GM12878 (cell line): Measurements from ENCODE around the gene EHD4. TPM values are rescaled to one million over a fixed set of nuclear protein-coding genes. Genes with fewer than 3 reads are reported as not detected.

ENCODE experiments used
- CTCF ChIP-seq, 3 experiments: IDR thresholded peaks in 2 of 3; conservative IDR thresholded peaks in 1 of 3; 2 replicates each; pipeline ENCODE4 v1.5.1; 2011; ENCODE audit warnings: low read depth in 3 of 3, low read length in 3 of 3, mild to moderate bottlenecking in 3 of 3, control low read depth in 2 of 3, moderate library complexity in 2 of 3, inconsistent platforms in 1 of 3, mixed read lengths in 1 of 3; ENCODE audit not compliant: control insufficient read depth in 2 of 3, insufficient read depth in 1 of 3; ENCODE audit errors: extremely low read depth in 1 of 3
- ETV6 ChIP-seq, 2 experiments: fragments of 450-650 bp in 1 of 2; IDR thresholded peaks in 1 of 2; conservative IDR thresholded peaks in 1 of 2; 2 replicates each; pipeline ENCODE4 v1.6.1; 2014; ENCODE audit warnings: antibody characterized with exemption in 1 of 2, borderline replicate concordance in 1 of 2, low read depth in 1 of 2, mild to moderate bottlenecking in 1 of 2, moderate library complexity in 1 of 2
- HCFC1 ChIP-seq: fragments of 150-350 bp; IDR thresholded peaks from 2 replicates; pipeline ENCODE4 v1.6.1; 2014; ENCODE audit warnings: low read length
- NFIC ChIP-seq: IDR thresholded peaks from 2 replicates; pipeline ENCODE4 v1.6.1; 2012; ENCODE audit warnings: low read depth, mild to moderate bottlenecking, inconsistent platforms, low read length, moderate library complexity
- POLR2A ChIP-seq: IDR thresholded peaks from 2 replicates; pipeline ENCODE4 v1.6.1; 2011; ENCODE audit warnings: low read depth, mild to moderate bottlenecking, low read length
- RAD21 ChIP-seq: IDR thresholded peaks from 2 replicates; pipeline ENCODE4 v1.6.1; 2011; ENCODE audit warnings: mild to moderate bottlenecking, low read depth, low read length, moderate library complexity; ENCODE audit not compliant: insufficient read depth
- RAD51 ChIP-seq: fragments of 450-650 bp; IDR thresholded peaks from 2 replicates; pipeline ENCODE4 v1.6.1; 2016; ENCODE audit warnings: moderate library complexity, mild to moderate bottlenecking, inconsistent platforms
- RB1 ChIP-seq: fragments of 450-650 bp; formaldehyde crosslinking; IDR thresholded peaks from 2 replicates; pipeline ENCODE4 v1.6.1; 2017; ENCODE audit warnings: mild to moderate bottlenecking, borderline replicate concordance
- RUNX3 ChIP-seq: IDR thresholded peaks from 2 replicates; pipeline ENCODE4 v1.6.1; 2012; ENCODE audit warnings: low read length, inconsistent platforms
- SP1 ChIP-seq: IDR thresholded peaks from one replicate; pipeline ENCODE4 v1.6.1; 2011; ENCODE audit warnings: low read depth, low read length
- USF2 ChIP-seq: IDR thresholded peaks from 2 replicates; pipeline ENCODE4 v1.6.1; 2011; ENCODE audit warnings: low read depth, low read length, improper control_type of control experiment, borderline replicate concordance
- ZNF687 ChIP-seq: fragments of 450-650 bp; IDR thresholded peaks from 2 replicates; pipeline ENCODE4 v1.6.1; 2017; ENCODE audit warnings: mild to moderate bottlenecking, moderate library complexity
- polyA plus RNA-seq, 11 experiments: library from polyadenylated mRNA; depleted of rRNA in 4 of 11; unstranded in 6 of 11; stranded (reverse) in 5 of 11; fragments of >200 nt; fragmentation: Nextera tagmentation in 4 of 11; fragmentation: Illumina TruSeq in 1 of 11; extraction: Ambion mirVana in 4 of 11; extraction: Trizol in 1 of 11; gene quantifications; 1 replicate in 1 of 11; 2 replicates in 10 of 11; pipeline versions ENCODE4 v1.2.1 to v1.2.3, GENCODE V29; 2011 to 2016; ENCODE audit warnings: inconsistent platforms in 2 of 11, missing spikeins in 2 of 11, low read depth in 1 of 11
- total RNA-seq, 4 experiments: library from RNA; depleted of rRNA in 3 of 4; stranded (reverse); fragments of >200 nt in 3 of 4; fragmentation: Illumina TruSeq in 1 of 4; extraction: Trizol in 1 of 4; gene quantifications; 2 replicates each; pipeline versions ENCODE4 v1.2.1 to v1.2.3, GENCODE V29; 2013 to 2021

EHD4 gene
- total and polyA plus RNA-seq, 10 of the 15 experiments (the other 5 are each of a cell fraction or from before 2014, with no cell fraction given): 4.2 to 62.9 (median 44.7) TPM

GRCh38 chr15:41936649-41937567, 35.4 kb downstream of the EHD4 start (continued):
- peak in 1 of 2 experiments; percentile 60; a peak in 2 of 4 replicates for TF ChIP-seq ETV6 (conservative IDR thresholded peaks at IDR 0.05 in 1 of 2, IDR thresholded peaks at IDR 0.05 in 1 of 2; ENCODE audit: borderline replicate concordance in 1 of 2, low read depth in 1 of 2)
- no peak for TF ChIP-seq ZNF687
- no peak for TF ChIP-seq HCFC1
- no peak for TF ChIP-seq NFIC
- TF ChIP-seq RB1: no peak
- peak; percentile 30 for TF ChIP-seq RAD21
- no peak for TF ChIP-seq RAD51
- TF ChIP-seq POLR2A: peak; percentile 48; the same call in 1 of the 2 replicates
- TF ChIP-seq USF2: no peak
- TF ChIP-seq CTCF (IDR thresholded peaks at IDR 0.05 in 2 of 3, conservative IDR thresholded peaks at IDR 0.05 in 1 of 3; ENCODE audit: control insufficient read depth in 2 of 3, extremely low read depth in 1 of 3, insufficient read depth in 1 of 3, low read depth in 3 of 3, low read length in 3 of 3): peak; percentile 6 to 31 (median 29); a peak in 4 of 6 replicates
- no peak for TF ChIP-seq SP1
- peak; percentile 72 for TF ChIP-seq RUNX3
- TF ChIP-seq, all 136 proteins: peak for 8
